HepG2 (cell line): Measurements from ENCODE around the gene ADM.

Experiments used
- BRCA1 ChIP-seq: sonication (generic); formaldehyde crosslinking; IDR thresholded peaks from 2 replicates; pipeline ENCODE4 v1.4.0; 2020; ENCODE audit warnings: missing genetic modification reagents
- EZH2 ChIP-seq: conservative IDR thresholded peaks from 2 replicates; pipeline ENCODE4 v1.6.1; 2012; ENCODE audit warnings: mild to moderate bottlenecking, low read depth, low read length, moderate library complexity
- GLI4 ChIP-seq: sonication (generic); formaldehyde crosslinking; IDR thresholded peaks from 2 replicates; pipeline ENCODE4 v1.5.1; 2020; ENCODE audit warnings: missing genetic modification reagents, mild to moderate bottlenecking, moderate library complexity, borderline replicate concordance
- POLR2AphosphoS5 ChIP-seq: IDR thresholded peaks from 2 replicates; pipeline ENCODE4 v1.6.1; 2012; ENCODE audit warnings: low read depth, low read length
- RFXANK ChIP-seq: IDR thresholded peaks from 2 replicates; pipeline ENCODE4 v1.6.1; 2016
- SIN3A ChIP-seq: IDR thresholded peaks from 2 replicates; pipeline ENCODE4 v1.6.1; 2011; ENCODE audit warnings: low read depth, mild to moderate bottlenecking, control low read depth, low read length, borderline replicate concordance
- SMC3 ChIP-seq: IDR thresholded peaks from 2 replicates; pipeline ENCODE4 v1.6.1; 2011; ENCODE audit warnings: low read length, improper control_type of control experiment
- TF ChIP-seq, protein P1 (sequence below), 2 experiments: sonication (generic) in 1 of 2; formaldehyde crosslinking in 1 of 2; IDR thresholded peaks; 2 replicates each; pipeline versions ENCODE4 v1.5.1 to v1.6.1; 2011 to 2020; ENCODE audit warnings: borderline replicate concordance in 1 of 2, low read depth in 1 of 2, low read length in 1 of 2, mild to moderate bottlenecking in 1 of 2, missing genetic modification reagents in 1 of 2, moderate library complexity in 1 of 2
- TF ChIP-seq, protein P2 (sequence below): IDR thresholded peaks from 2 replicates; pipeline ENCODE4 v1.6.1; 2016
- TF ChIP-seq, protein P3 (sequence below): sonication (generic); formaldehyde crosslinking; IDR thresholded peaks from 2 replicates; pipeline ENCODE4 v1.5.0; 2020; ENCODE audit warnings: mild to moderate bottlenecking, missing genetic modification reagents, moderate library complexity

- no peak for TF ChIP-seq GLI4 (CRISPR knock-in tag)
- TF ChIP-seq EZH2, result no peak
- TF ChIP-seq BRCA1 (CRISPR knock-in tag), result no peak
- TF ChIP-seq, protein P1, sequence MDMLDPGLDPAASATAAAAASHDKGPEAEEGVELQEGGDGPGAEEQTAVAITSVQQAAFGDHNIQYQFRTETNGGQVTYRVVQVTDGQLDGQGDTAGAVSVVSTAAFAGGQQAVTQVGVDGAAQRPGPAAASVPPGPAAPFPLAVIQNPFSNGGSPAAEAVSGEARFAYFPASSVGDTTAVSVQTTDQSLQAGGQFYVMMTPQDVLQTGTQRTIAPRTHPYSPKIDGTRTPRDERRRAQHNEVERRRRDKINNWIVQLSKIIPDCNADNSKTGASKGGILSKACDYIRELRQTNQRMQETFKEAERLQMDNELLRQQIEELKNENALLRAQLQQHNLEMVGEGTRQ (IDR thresholded peaks at IDR 0.05; ENCODE audit: low read depth, low read length), result no peak
- TF ChIP-seq, protein P1 (CRISPR knock-in tag; IDR thresholded peaks at IDR 0.05; ENCODE audit: borderline replicate concordance), result no peak
- TF ChIP-seq, protein P2, sequence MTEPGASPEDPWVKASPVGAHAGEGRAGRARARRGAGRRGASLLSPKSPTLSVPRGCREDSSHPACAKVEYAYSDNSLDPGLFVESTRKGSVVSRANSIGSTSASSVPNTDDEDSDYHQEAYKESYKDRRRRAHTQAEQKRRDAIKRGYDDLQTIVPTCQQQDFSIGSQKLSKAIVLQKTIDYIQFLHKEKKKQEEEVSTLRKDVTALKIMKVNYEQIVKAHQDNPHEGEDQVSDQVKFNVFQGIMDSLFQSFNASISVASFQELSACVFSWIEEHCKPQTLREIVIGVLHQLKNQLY (CRISPR knock-in tag), result no peak
- TF ChIP-seq SMC3, result no peak
- TF ChIP-seq, protein P3, sequence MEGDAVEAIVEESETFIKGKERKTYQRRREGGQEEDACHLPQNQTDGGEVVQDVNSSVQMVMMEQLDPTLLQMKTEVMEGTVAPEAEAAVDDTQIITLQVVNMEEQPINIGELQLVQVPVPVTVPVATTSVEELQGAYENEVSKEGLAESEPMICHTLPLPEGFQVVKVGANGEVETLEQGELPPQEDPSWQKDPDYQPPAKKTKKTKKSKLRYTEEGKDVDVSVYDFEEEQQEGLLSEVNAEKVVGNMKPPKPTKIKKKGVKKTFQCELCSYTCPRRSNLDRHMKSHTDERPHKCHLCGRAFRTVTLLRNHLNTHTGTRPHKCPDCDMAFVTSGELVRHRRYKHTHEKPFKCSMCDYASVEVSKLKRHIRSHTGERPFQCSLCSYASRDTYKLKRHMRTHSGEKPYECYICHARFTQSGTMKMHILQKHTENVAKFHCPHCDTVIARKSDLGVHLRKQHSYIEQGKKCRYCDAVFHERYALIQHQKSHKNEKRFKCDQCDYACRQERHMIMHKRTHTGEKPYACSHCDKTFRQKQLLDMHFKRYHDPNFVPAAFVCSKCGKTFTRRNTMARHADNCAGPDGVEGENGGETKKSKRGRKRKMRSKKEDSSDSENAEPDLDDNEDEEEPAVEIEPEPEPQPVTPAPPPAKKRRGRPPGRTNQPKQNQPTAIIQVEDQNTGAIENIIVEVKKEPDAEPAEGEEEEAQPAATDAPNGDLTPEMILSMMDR (CRISPR knock-in tag), result no peak
- no peak for TF ChIP-seq SIN3A
- TF ChIP-seq RFXANK (CRISPR knock-in tag), result no peak
- no peak for TF ChIP-seq POLR2AphosphoS5
These were observed 13.6 kb downstream of the ADM start for GRCh38 chr11:10318527-10318802.
